ENCODE measurements around the gene MICAL2. TPM values are rescaled to one million over a fixed set of nuclear protein-coding genes. Genes with fewer than 3 reads are reported as not detected.

Gene MICAL2
- total RNA-seq, 1 donor from 2014 or later = 21.7 TPM

GRCh38 chr11:12234221-12234620 lies 123.8 kb downstream of the MICAL2 start:
- H3K36me3 Mint-ChIP-seq (ENCODE audit: low read depth, unreplicated experiment) = peaks cover 9% of the 10 kb centered on the region
- DNase-seq (ENCODE audit: low spot score) = no peak
- no peak overlapping the region for H3K27ac Mint-ChIP-seq (ENCODE audit: unreplicated experiment)
- H3K4me1 Mint-ChIP-seq (ENCODE audit: unreplicated experiment) = peaks cover 3% of the 10 kb centered on the region
- no peak for TF ChIP-seq CTCF (IDR thresholded peaks at IDR 0.05; ENCODE audit: unreplicated experiment)
- H3K4me3 Mint-ChIP-seq (ENCODE audit: unreplicated experiment) = no peak overlapping the region
- H3K9me3 Mint-ChIP-seq (ENCODE audit: unreplicated experiment) = no peaks in the 10 kb centered on the region
- peaks cover 8% of the 10 kb centered on the region for H3K27me3 Mint-ChIP-seq (ENCODE audit: unreplicated experiment)

- H3K27ac Mint-ChIP-seq (ENCODE audit: unreplicated experiment) = no peak overlapping the region
Measured at GRCh38 chr11:12235080-12235479, 124.7 kb downstream of the MICAL2 start.

DNA sequence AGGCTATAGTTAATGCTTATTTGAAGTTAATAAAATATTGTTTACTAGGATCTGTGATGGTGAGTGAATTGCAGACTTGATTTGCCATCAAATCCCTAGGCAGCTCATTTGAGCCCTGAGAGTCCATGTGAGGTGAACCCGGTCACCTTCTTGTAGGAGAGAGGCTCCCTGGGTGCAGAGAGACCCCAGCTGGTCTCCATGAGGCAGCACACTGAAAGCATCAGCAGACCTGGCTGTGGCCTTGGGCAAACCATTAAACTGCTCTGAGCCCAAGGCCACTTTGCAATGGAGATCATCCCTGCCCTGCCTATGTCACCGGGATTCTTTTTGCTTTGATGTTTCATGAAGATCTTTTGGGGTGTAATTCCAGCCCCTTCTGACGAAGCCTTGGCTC lies 125.2 kb downstream of the MICAL2 start:
- Mint-ChIP-seq H3K9me3 (ENCODE audit: unreplicated experiment) (no peaks in the 10 kb centered on the region), H3K4me1 (ENCODE audit: unreplicated experiment) (peaks cover 3% of the 10 kb centered on the region)

More at GRCh38 chr11:12235080-12235479, 124.7 kb downstream of the MICAL2 start:
- no peak for TF ChIP-seq CTCF (IDR thresholded peaks at IDR 0.05; ENCODE audit: unreplicated experiment)
- peaks cover 3% of the 10 kb centered on the region for H3K4me1 Mint-ChIP-seq (ENCODE audit: unreplicated experiment)
- H3K9me3 Mint-ChIP-seq (ENCODE audit: unreplicated experiment) = no peaks in the 10 kb centered on the region
- H3K36me3 Mint-ChIP-seq (ENCODE audit: low read depth, unreplicated experiment) = peaks cover 7% of the 10 kb centered on the region
- H3K4me3 Mint-ChIP-seq (ENCODE audit: unreplicated experiment) = no peak overlapping the region
- no peak for DNase-seq (ENCODE audit: low spot score)
- H3K27me3 Mint-ChIP-seq (ENCODE audit: unreplicated experiment) = peaks cover 9% of the 10 kb centered on the region

GRCh38 chr11:12235947-12236743 lies 125.8 kb downstream of the MICAL2 start:
- Mint-ChIP-seq H3K4me1 (ENCODE audit: unreplicated experiment) (peaks cover 3% of the 10 kb centered on the region), H3K9me3 (ENCODE audit: unreplicated experiment) (no peaks in the 10 kb centered on the region), H3K27me3 (ENCODE audit: unreplicated experiment) (peaks cover 9% of the 10 kb centered on the region), H3K36me3 (ENCODE audit: low read depth, unreplicated experiment) (peaks cover 3% of the 10 kb centered on the region), H3K4me3 (ENCODE audit: unreplicated experiment) (no peak overlapping the region), H3K27ac (ENCODE audit: unreplicated experiment) (no peak overlapping the region)
- DNase-seq (ENCODE audit: low spot score) = no peak
- peak; percentile 84 for TF ChIP-seq CTCF (IDR thresholded peaks at IDR 0.05; ENCODE audit: unreplicated experiment)

More for the DNA sequence above, 125.2 kb downstream of the MICAL2 start:
- H3K27ac Mint-ChIP-seq (ENCODE audit: unreplicated experiment) = no peak overlapping the region
- no peak for DNase-seq (ENCODE audit: low spot score)
- H3K36me3 Mint-ChIP-seq (ENCODE audit: low read depth, unreplicated experiment) = peaks cover 2% of the 10 kb centered on the region
- H3K27me3 Mint-ChIP-seq (ENCODE audit: unreplicated experiment) = peaks cover 9% of the 10 kb centered on the region
- no peak for TF ChIP-seq CTCF (IDR thresholded peaks at IDR 0.05; ENCODE audit: unreplicated experiment)
- no peak overlapping the region for H3K4me3 Mint-ChIP-seq (ENCODE audit: unreplicated experiment)

DNA sequence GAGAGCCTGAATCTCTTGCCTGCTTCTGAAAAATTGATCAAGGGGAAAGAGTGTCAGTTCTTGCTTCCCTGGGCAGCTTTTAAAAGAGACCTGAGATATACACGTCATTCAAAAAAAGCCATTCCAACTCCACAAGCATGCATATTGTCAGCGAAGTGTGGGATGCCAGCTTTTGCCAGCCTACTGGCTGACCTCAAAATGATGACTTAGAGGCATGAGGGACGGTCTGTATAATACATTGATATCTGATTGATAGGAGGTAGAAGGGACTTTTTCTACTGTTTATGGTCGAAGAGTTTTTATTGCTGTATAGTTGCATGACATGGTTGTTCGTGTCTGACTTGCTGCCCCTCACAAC lies 126.3 kb downstream of the MICAL2 start:
- Mint-ChIP-seq H3K27ac (ENCODE audit: unreplicated experiment) (no peak overlapping the region), H3K9me3 (ENCODE audit: unreplicated experiment) (no peaks in the 10 kb centered on the region), H3K4me1 (ENCODE audit: unreplicated experiment) (peaks cover 3% of the 10 kb centered on the region), H3K27me3 (ENCODE audit: unreplicated experiment) (peaks cover 11% of the 10 kb centered on the region), H3K36me3 (ENCODE audit: low read depth, unreplicated experiment) (peaks cover 3% of the 10 kb centered on the region), H3K4me3 (ENCODE audit: unreplicated experiment) (no peak overlapping the region)
- no peak for TF ChIP-seq CTCF (IDR thresholded peaks at IDR 0.05; ENCODE audit: unreplicated experiment)
- DNase-seq (ENCODE audit: low spot score) = no peak
